IMR-90 (cell line): ENCODE data around the gene FBXO31. TPM values are rescaled to one million over a fixed set of nuclear protein-coding genes. Genes with fewer than 3 reads are reported as not detected.

Experiments
- ATAC-seq: fragments of 200-7000 bp; cut with Tn5 transposase; 2 replicates; pipeline ENCODE4 v1.9.1; 2020; ENCODE audit warnings: low read depth, mild to moderate bottlenecking, moderate library complexity
- BruUV-seq: library from RNA; stranded (reverse); fragments of 400-500 nt; replicated peaks from 2 replicates; lab custom pipeline; 2021; lab: Mats Ljungman, UMichigan
- CTCF ChIA-PET: fragments of 300-600 bp; formaldehyde crosslinking; extraction: SDS; loops from one replicate; lab custom pipeline; 2021; ENCODE audit warnings: antibody characterized with exemption; lab: Yijun Ruan, JAX
- POLR2A ChIA-PET: fragments of 300-600 bp; sonication (Branson Sonifier 250); formaldehyde crosslinking; loops from one replicate; lab custom pipeline; 2022; ENCODE audit warnings: antibody characterized with exemption; ENCODE audit not compliant: unreplicated experiment; lab: Charles Lee
- DNase-seq: peaks from one replicate; pipeline ENCODE4 v3.0.0; 2013
- H2AFZ ChIP-seq: replicated peaks from 2 replicates; pipeline ENCODE3; 2013; ENCODE audit warnings: low read length, mild to moderate bottlenecking; ENCODE audit not compliant: poor library complexity
- H2AK5ac ChIP-seq: 2 replicates; pipeline ENCODE4 v1.6.1; 2013; ENCODE audit warnings: low read depth, low read length, inconsistent platforms
- H2AK9ac ChIP-seq: replicated peaks from 2 replicates; pipeline ENCODE3; 2013; ENCODE audit warnings: mild to moderate bottlenecking, low read depth, low read length, moderate library complexity; ENCODE audit not compliant: poor library complexity
- H2BK120ac ChIP-seq: 2 replicates; pipeline ENCODE4 v1.6.1; 2013; ENCODE audit warnings: low read depth, low read length, inconsistent platforms
- H2BK15ac ChIP-seq: 3 replicates; pipeline ENCODE4 v1.6.1; 2013; ENCODE audit warnings: low read depth, low read length, inconsistent platforms
- H2BK20ac ChIP-seq: 2 replicates; pipeline ENCODE4 v1.6.1; 2013; ENCODE audit warnings: low read depth, mild to moderate bottlenecking, inconsistent platforms, low read length, moderate library complexity
- H2BK5ac ChIP-seq: 2 replicates; pipeline ENCODE4 v1.6.1; 2013; ENCODE audit warnings: mild to moderate bottlenecking, low read depth, low read length, inconsistent platforms; ENCODE audit not compliant: poor library complexity, severe bottlenecking
- H3K14ac ChIP-seq: replicated peaks from 2 replicates; pipeline ENCODE4 v1.6.1; 2013; ENCODE audit warnings: low read depth, low read length, inconsistent platforms
- H3K18ac ChIP-seq: 2 replicates; pipeline ENCODE4 v1.6.1; 2013; ENCODE audit warnings: low read depth, low read length, control low read depth
- H3K23ac ChIP-seq: 2 replicates; pipeline ENCODE4 v1.6.1; 2013; ENCODE audit warnings: low read depth, low read length, inconsistent platforms
- H3K27ac ChIP-seq: 2 replicates; pipeline ENCODE4 v1.5.1; 2013; ENCODE audit warnings: mild to moderate bottlenecking, control low read depth, low read length; ENCODE audit not compliant: insufficient read depth
- H3K27me3 ChIP-seq: 2 replicates; pipeline ENCODE4 v1.6.1; 2013; ENCODE audit warnings: low read length; ENCODE audit not compliant: control insufficient read depth, insufficient read depth
- H3K36me3 ChIP-seq: 2 replicates; pipeline ENCODE4 v1.6.1; 2013; ENCODE audit warnings: low read length, mixed read lengths; ENCODE audit not compliant: control insufficient read depth, insufficient read depth
- H3K4ac ChIP-seq: 2 replicates; pipeline ENCODE4 v1.6.1; 2013; ENCODE audit warnings: low read depth, low read length, inconsistent platforms
- H3K4me1 ChIP-seq: 2 replicates; pipeline ENCODE4 v1.6.1; 2013; ENCODE audit warnings: low read length, mixed read lengths; ENCODE audit not compliant: control insufficient read depth, insufficient read depth
- H3K4me2 ChIP-seq: 2 replicates; pipeline ENCODE4 v1.6.1; 2013; ENCODE audit warnings: low read depth, mild to moderate bottlenecking, control low read depth, low read length, moderate library complexity
- H3K4me3 ChIP-seq: 2 replicates; pipeline ENCODE4 v1.5.1; 2013; ENCODE audit warnings: low read depth, mild to moderate bottlenecking, control low read depth, low read length, moderate library complexity; ENCODE audit not compliant: insufficient read depth
- H3K56ac ChIP-seq: 2 replicates; pipeline ENCODE4 v1.6.1; 2013; ENCODE audit warnings: low read length, inconsistent platforms; ENCODE audit not compliant: insufficient read depth; ENCODE audit errors: extremely low read depth
- H3K79me1 ChIP-seq, 2 experiments: 2 replicates each; pipeline ENCODE4 v1.6.1; 2013; ENCODE audit warnings: low read length in 2 of 2, inconsistent platforms in 1 of 2, low read depth in 1 of 2
- H3K9ac ChIP-seq: 2 replicates; pipeline ENCODE4 v1.6.1; 2013; ENCODE audit warnings: low read depth, low read length, control low read depth
- H3K9me1 ChIP-seq: 2 replicates; pipeline ENCODE4 v1.6.1; 2013; ENCODE audit warnings: low read length, inconsistent platforms; ENCODE audit not compliant: insufficient read depth
- H3K9me3 ChIP-seq: 2 replicates; pipeline ENCODE4 v1.6.1; 2013; ENCODE audit warnings: low read length; ENCODE audit not compliant: control insufficient read depth, insufficient read depth
- H4K20me1 ChIP-seq: 2 replicates; pipeline ENCODE4 v1.6.1; 2013; ENCODE audit warnings: low read length, inconsistent platforms; ENCODE audit not compliant: insufficient read depth
- H4K5ac ChIP-seq: 2 replicates; pipeline ENCODE4 v1.6.1; 2013; ENCODE audit warnings: mild to moderate bottlenecking, low read depth, low read length, control low read depth
- H4K8ac ChIP-seq, 2 experiments: 2 replicates each; pipeline ENCODE4 v1.6.1; 2013; ENCODE audit warnings: low read depth in 2 of 2, low read length in 2 of 2, control low read depth in 1 of 2, inconsistent platforms in 1 of 2
- H4K91ac ChIP-seq: 2 replicates; pipeline ENCODE4 v1.6.1; 2013; ENCODE audit warnings: low read depth, low read length, inconsistent platforms; ENCODE audit not compliant: insufficient read depth
- BHLHE40 ChIP-seq: fragments of 150-350 bp; IDR thresholded peaks from 2 replicates; pipeline ENCODE4 v1.6.1; 2016; ENCODE audit warnings: mild to moderate bottlenecking, low read depth, low read length
- CEBPB ChIP-seq: IDR thresholded peaks from 2 replicates; pipeline ENCODE4 v1.6.1; 2012; ENCODE audit warnings: low read depth, low read length, improper control_type of control experiment
- CHD1 ChIP-seq: IDR thresholded peaks from 2 replicates; pipeline ENCODE4 v1.6.1; 2012; ENCODE audit warnings: low read depth, low read length, improper control_type of control experiment
- CTCF ChIP-seq: conservative IDR thresholded peaks from 2 replicates; pipeline ENCODE4 v1.5.1; 2012; ENCODE audit warnings: mild to moderate bottlenecking, low read depth, low read length, improper control_type of control experiment
- ELK1 ChIP-seq: fragments of 150-350 bp; IDR thresholded peaks from 2 replicates; pipeline ENCODE4 v1.6.1; 2016; ENCODE audit warnings: low read depth, mild to moderate bottlenecking, low read length, moderate library complexity, borderline replicate concordance
- FOS ChIP-seq: fragments of 150-350 bp; IDR thresholded peaks from 2 replicates; pipeline ENCODE4 v1.6.1; 2016; ENCODE audit warnings: low read depth, low read length
- MAFK ChIP-seq: IDR thresholded peaks from 2 replicates; pipeline ENCODE4 v1.6.1; 2012; ENCODE audit warnings: low read depth, low read length, improper control_type of control experiment
- MAZ ChIP-seq: IDR thresholded peaks from 2 replicates; pipeline ENCODE4 v1.6.1; 2012; ENCODE audit warnings: low read depth, mild to moderate bottlenecking, low read length, improper control_type of control experiment, moderate library complexity, borderline replicate concordance
- MXI1 ChIP-seq: IDR thresholded peaks from 2 replicates; pipeline ENCODE4 v1.6.1; 2012; ENCODE audit warnings: low read depth, mild to moderate bottlenecking, low read length, moderate library complexity, borderline replicate concordance
- NFE2L2 ChIP-seq: fragments of 150-350 bp; IDR thresholded peaks from 2 replicates; pipeline ENCODE4 v1.6.1; 2016; ENCODE audit warnings: low read depth, mild to moderate bottlenecking, low read length
- POLR2A ChIP-seq: IDR thresholded peaks from 2 replicates; pipeline ENCODE4 v1.6.1; 2012; ENCODE audit warnings: mild to moderate bottlenecking, low read depth, low read length
- RAD21 ChIP-seq: IDR thresholded peaks from 2 replicates; pipeline ENCODE4 v1.6.1; 2012; ENCODE audit warnings: low read length, improper control_type of control experiment
- RCOR1 ChIP-seq: IDR thresholded peaks from 2 replicates; pipeline ENCODE4 v1.6.1; 2012; ENCODE audit warnings: mild to moderate bottlenecking, low read length, improper control_type of control experiment; ENCODE audit not compliant: insufficient replicate concordance
- RFX5 ChIP-seq: IDR thresholded peaks from 2 replicates; pipeline ENCODE4 v1.8.0; 2012; ENCODE audit warnings: low read depth, mild to moderate bottlenecking, low read length, moderate library complexity
- SMC3 ChIP-seq: fragments of 150-350 bp; IDR thresholded peaks from 2 replicates; pipeline ENCODE4 v1.6.1; 2016; ENCODE audit warnings: low read depth, mild to moderate bottlenecking, antibody characterized with exemption, low read length, moderate library complexity
- USF2 ChIP-seq: fragments of 150-350 bp; IDR thresholded peaks from 2 replicates; pipeline ENCODE4 v1.6.1; 2017; ENCODE audit warnings: mild to moderate bottlenecking, antibody characterized with exemption, low read length, low read depth
- WGBS, 2 experiments: methylation state at CpG; one replicate each; pipeline versions ENCODE4 v1.1.5 to v1.1.7; 2013; ENCODE audit warnings: missing lambda C conversion rate in 2 of 2; ENCODE audit not compliant: insufficient read length in 1 of 2; ENCODE audit errors: extremely low coverage in 2 of 2; 5-methylcytosine and 5-hydroxymethylcytosine counted together
- dilution Hi-C: fragments of 300-500 bp; cut with HindIII; formaldehyde crosslinking; loops from one replicate; pipeline ENCODE4 v1.14.3; 2018; ENCODE audit warnings: low sequenced_read_pairs; ENCODE audit not compliant: unreplicated experiment
- in situ Hi-C: fragments of 300-500 bp; cut with MboI; formaldehyde crosslinking; loops from 3 replicates; pipeline ENCODE4 v1.14.3; 2019; ENCODE audit warnings: low sequenced_read_pairs, inconsistent platforms, mixed read lengths
- intact Hi-C: fragments of 100-400 bp; cut with micrococcal nuclease; formaldehyde crosslinking; loops from 2 replicates; pipeline ENCODE4 v1.10.0; 2022
- polyA plus RNA-seq, 3 experiments: library from polyadenylated mRNA; depleted of rRNA; stranded (reverse); fragments of >200 nt; gene quantifications; 2 replicates each; pipeline ENCODE4 v1.2.3, GENCODE V29; 2012; ENCODE audit warnings: low replicate concordance in 1 of 3
- total RNA-seq: library from RNA; depleted of rRNA; stranded (reverse); fragments of >200 nt; gene quantifications from 2 replicates; pipeline ENCODE4 v1.2.3, GENCODE V29; 2012

FBXO31 gene
- total and polyA plus RNA-seq, 2 of the 4 experiments (the other 2 are of a cell fraction) = 10.4 to 16.9 TPM

- no peak overlapping the region for H2AFZ ChIP-seq
- no peaks in the 10 kb centered on the region for H3K27me3 ChIP-seq
- no peak overlapping the region for H3K4me3 ChIP-seq
- H4K8ac ChIP-seq = no peak overlapping the region
- H3K18ac ChIP-seq = no peak overlapping the region
- H2BK5ac ChIP-seq = no peak overlapping the region
- H3K14ac ChIP-seq = no peak overlapping the region
- H3K27ac ChIP-seq = no peak overlapping the region
- no peak for DNase-seq
- no peak overlapping the region for H3K23ac ChIP-seq
- no CpG with 5 or more reads among the region's 13 CpGs for WGBS, 2 experiments
- TF ChIP-seq MXI1 (no peak), FOS (no peak), SMC3 (no peak), CEBPB (no peak), CHD1 (no peak), MAFK (no peak), NFE2L2 (no peak), POLR2A (no peak), RFX5 (no peak), RAD21 (no peak), RCOR1 (no peak), ELK1 (no peak), MAZ (no peak), USF2 (no peak), BHLHE40 (no peak), CTCF (no peak)
- H3K36me3 ChIP-seq = no peaks in the 10 kb centered on the region
- H2BK20ac ChIP-seq = no peak overlapping the region
- H2BK120ac ChIP-seq = no peak overlapping the region
- ATAC-seq = no peak
- peaks cover 69% of the 10 kb centered on the region for H4K20me1 ChIP-seq
- dilution Hi-C loops = no loop called here
- intact Hi-C loops = no loop called here
- H3K79me1 ChIP-seq = peaks cover 41 to 78% of the 10 kb centered on the region in 2 experiments
- no peaks in the 10 kb centered on the region for H3K9me3 ChIP-seq
- no peak overlapping the region for H3K9ac ChIP-seq
- peaks cover 7% of the 10 kb centered on the region for H3K4me1 ChIP-seq
- no peak overlapping the region for H3K4me2 ChIP-seq
- no peak overlapping the region for H3K4ac ChIP-seq
- H2AK5ac ChIP-seq = no peak overlapping the region
- ChIA-PET POLR2A (no interaction called here), CTCF (no interaction called here)
- no peak overlapping the region for H2AK9ac ChIP-seq
- in situ Hi-C loops = no loop called here
- no TSS peak for BruUV-seq
- no peak overlapping the region for H4K91ac ChIP-seq
- H3K9me1 ChIP-seq = peaks cover 17% of the 10 kb centered on the region
- H2BK15ac ChIP-seq = no peak overlapping the region
- no peak overlapping the region for H4K5ac ChIP-seq
- H3K56ac ChIP-seq = no peak overlapping the region
Measured at GRCh38 chr16:87374313-87374712, 9.3 kb downstream of the FBXO31 start.
